Cardiac muscle cell (in vitro differentiated cells and primary cell): Measurements from ENCODE around the gene CSF1R. TPM values are rescaled to one million over a fixed set of nuclear protein-coding genes. Genes with fewer than 3 reads are reported as not detected.
A peak's percentile ranks its signal among the peaks of the same experiment; 100 is the strongest.

Experiments used
- DNase-seq, 2 donors: peaks; one replicate each; pipeline versions ENCODE4 v3.0.0 to v3.0.0-alpha.2; 2010 to 2017; ENCODE audit warnings: low read depth in 1 of 2, low spot score in 1 of 2
- H3K27ac ChIP-seq: fragments of 200-600 bp; sonication (generic); 2 replicates; pipeline ENCODE4 v1.5.1; 2016
- H3K27me3 ChIP-seq: fragments of 200-600 bp; sonication (generic); 2 replicates; pipeline ENCODE4 v1.6.0; 2016; ENCODE audit warnings: control low read depth
- H3K36me3 ChIP-seq: fragments of 200-600 bp; sonication (generic); 2 replicates; pipeline ENCODE4 v1.5.1; 2016; ENCODE audit warnings: control low read depth
- H3K4me1 ChIP-seq: fragments of 200-600 bp; sonication (generic); 2 replicates; pipeline ENCODE4 v1.8.1; 2017; ENCODE audit warnings: low read depth, mild to moderate bottlenecking, mixed run types
- H3K4me3 ChIP-seq: fragments of 200-600 bp; sonication (generic); 2 replicates; pipeline ENCODE4 v1.5.1; 2016; ENCODE audit warnings: mild to moderate bottlenecking
- H3K9me3 ChIP-seq: fragments of 200-600 bp; sonication (generic); 2 replicates; pipeline ENCODE4 v1.5.1; 2017; ENCODE audit warnings: low read depth, mild to moderate bottlenecking, control low read depth
- polyA plus RNA-seq: library from polyadenylated mRNA; unstranded; fragments of >200 nt; fragmentation: Nextera tagmentation; extraction: Ambion mirVana; gene quantifications from 2 replicates; pipeline ENCODE4 v1.2.1, GENCODE V29; 2016
- total RNA-seq: library from RNA; depleted of rRNA; stranded (reverse); fragments of >200 nt; gene quantifications from 2 replicates; pipeline ENCODE4 v1.2.3, GENCODE V29; 2016
- TF ChIP-seq, protein P1 (sequence below): IDR thresholded peaks from 2 replicates; pipeline ENCODE4 v1.5.1; 2012; ENCODE audit warnings: low read depth, mild to moderate bottlenecking, low read length

CSF1R gene
- total and polyA plus RNA-seq, 2 experiments from 2014 or later: 0.48 TPM; not detected in 1

DNA sequence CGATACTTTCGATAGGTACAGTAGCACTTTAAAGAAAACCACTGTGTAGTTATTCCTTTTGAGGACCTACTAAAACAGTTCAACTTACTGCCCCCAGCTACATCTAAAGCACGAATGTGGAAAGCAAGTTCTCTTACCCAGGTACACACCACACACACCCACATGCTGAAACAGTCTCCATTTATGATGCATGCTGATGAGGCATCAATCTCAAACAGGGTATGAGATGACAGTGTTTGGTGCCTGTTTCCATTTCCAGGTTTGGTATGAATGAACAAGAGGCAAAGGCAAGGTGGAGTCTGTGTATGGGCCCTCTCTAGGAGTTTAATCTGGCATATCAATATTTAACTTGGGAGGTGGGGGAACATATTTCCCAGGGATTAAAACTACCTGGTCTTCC lies 71.9 kb downstream of the CSF1R start:
- no peaks in the 10 kb centered on the region for H3K9me3 ChIP-seq
- no peak overlapping the region for H3K27ac ChIP-seq
- TF ChIP-seq, protein P1, sequence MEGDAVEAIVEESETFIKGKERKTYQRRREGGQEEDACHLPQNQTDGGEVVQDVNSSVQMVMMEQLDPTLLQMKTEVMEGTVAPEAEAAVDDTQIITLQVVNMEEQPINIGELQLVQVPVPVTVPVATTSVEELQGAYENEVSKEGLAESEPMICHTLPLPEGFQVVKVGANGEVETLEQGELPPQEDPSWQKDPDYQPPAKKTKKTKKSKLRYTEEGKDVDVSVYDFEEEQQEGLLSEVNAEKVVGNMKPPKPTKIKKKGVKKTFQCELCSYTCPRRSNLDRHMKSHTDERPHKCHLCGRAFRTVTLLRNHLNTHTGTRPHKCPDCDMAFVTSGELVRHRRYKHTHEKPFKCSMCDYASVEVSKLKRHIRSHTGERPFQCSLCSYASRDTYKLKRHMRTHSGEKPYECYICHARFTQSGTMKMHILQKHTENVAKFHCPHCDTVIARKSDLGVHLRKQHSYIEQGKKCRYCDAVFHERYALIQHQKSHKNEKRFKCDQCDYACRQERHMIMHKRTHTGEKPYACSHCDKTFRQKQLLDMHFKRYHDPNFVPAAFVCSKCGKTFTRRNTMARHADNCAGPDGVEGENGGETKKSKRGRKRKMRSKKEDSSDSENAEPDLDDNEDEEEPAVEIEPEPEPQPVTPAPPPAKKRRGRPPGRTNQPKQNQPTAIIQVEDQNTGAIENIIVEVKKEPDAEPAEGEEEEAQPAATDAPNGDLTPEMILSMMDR: no peak
- H3K4me1 ChIP-seq: no peaks in the 10 kb centered on the region
- peaks cover 65% of the 10 kb centered on the region for H3K36me3 ChIP-seq
- H3K27me3 ChIP-seq: no peaks in the 10 kb centered on the region
- no peak overlapping the region for H3K4me3 ChIP-seq
- no peak for DNase-seq

DNA sequence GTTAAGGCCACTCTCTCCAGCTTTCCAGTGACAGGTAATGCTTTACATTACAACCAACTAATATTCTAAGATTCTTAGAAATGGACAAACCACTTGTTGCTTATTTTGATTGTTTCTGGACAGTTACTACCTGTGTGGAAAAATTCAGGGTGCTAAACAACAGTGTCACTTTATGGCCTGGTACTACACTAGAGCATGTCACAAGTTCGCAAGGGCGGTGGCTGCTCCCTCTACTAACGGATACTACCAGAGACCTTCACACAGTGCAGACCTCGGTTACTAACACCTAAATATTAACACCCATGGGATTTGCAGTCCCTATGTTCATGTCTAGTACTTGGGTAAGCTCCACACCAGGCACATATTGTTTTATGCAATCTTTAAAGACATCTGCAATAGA lies 72.4 kb downstream of the CSF1R start:
- H3K4me3 ChIP-seq: no peak overlapping the region
- peaks cover 66% of the 10 kb centered on the region for H3K36me3 ChIP-seq
- TF ChIP-seq, protein P1: no peak
- DNase-seq: no peak
- no peaks in the 10 kb centered on the region for H3K27me3 ChIP-seq
- no peaks in the 10 kb centered on the region for H3K9me3 ChIP-seq
- H3K27ac ChIP-seq: no peak overlapping the region
- H3K4me1 ChIP-seq: no peaks in the 10 kb centered on the region

DNA sequence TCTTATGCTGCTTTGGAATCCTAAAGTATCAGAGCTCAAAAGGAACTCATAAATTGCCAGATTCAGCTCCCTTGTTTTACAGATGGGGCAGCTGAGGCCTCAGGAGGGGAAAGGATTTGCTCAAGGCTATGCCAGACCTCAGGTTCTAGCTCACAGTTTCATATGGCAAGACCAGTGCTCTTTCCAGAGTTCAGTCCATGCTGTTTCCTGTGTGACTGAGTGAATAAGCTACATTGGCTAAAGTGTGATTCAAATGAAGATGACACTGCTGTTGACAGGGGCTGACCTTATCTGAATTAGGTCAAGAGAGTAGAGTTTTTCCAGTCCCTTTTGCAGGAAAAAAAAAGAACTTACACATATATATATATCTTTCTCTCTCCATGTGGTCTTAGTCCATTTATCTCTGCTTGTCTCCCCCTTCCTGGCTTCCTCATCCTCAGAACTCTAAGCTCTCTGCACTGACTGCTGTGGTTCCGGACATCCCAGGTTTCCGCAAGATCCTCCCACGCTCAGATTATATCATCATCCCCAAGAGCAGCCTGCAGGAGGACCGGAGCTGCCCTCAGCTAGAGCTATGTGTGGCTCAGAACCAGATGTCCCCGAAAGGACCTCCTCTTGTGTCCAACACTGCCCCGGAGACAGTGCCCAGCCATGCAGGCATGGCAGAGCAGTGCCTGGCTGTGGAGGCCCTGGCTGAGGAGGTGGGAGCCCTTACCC lies 76.5 kb downstream of the CSF1R start:
- peaks cover 57% of the 10 kb centered on the region for H3K36me3 ChIP-seq
- H3K27ac ChIP-seq: no peak overlapping the region
- no peaks in the 10 kb centered on the region for H3K9me3 ChIP-seq
- DNase-seq: peak in 1 of 2 donors; percentile 58
- H3K27me3 ChIP-seq: no peaks in the 10 kb centered on the region
- TF ChIP-seq, protein P1: no peak
- no peaks in the 10 kb centered on the region for H3K4me1 ChIP-seq
- no peak overlapping the region for H3K4me3 ChIP-seq

DNA sequence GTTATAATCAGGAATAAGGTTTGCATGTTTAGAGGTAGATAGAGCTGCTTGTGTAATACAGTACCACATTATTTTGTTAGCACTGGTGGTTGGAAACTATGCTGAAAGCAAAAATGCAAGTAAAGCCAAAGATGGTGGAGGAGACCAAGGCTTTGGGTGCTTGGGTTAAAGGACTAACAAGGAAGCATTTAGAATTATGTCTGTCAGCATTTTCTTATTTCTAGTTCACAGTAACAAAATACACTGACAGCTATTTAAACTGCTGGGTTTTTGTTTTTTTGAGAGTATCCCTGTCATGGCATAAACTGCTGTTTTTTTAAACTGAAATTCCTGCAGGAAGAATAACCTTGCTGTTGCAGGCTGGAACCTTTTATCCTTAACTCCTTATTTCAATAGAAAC lies 79.3 kb downstream of the CSF1R start:
- Histone ChIP-seq H3K27ac (no peak overlapping the region), H3K9me3 (no peaks in the 10 kb centered on the region), H3K27me3 (no peaks in the 10 kb centered on the region), H3K36me3 (peaks cover 31% of the 10 kb centered on the region), H3K4me3 (no peak overlapping the region), H3K4me1 (peaks cover 2% of the 10 kb centered on the region)
- no peak for DNase-seq
- TF ChIP-seq, protein P1: no peak

DNA sequence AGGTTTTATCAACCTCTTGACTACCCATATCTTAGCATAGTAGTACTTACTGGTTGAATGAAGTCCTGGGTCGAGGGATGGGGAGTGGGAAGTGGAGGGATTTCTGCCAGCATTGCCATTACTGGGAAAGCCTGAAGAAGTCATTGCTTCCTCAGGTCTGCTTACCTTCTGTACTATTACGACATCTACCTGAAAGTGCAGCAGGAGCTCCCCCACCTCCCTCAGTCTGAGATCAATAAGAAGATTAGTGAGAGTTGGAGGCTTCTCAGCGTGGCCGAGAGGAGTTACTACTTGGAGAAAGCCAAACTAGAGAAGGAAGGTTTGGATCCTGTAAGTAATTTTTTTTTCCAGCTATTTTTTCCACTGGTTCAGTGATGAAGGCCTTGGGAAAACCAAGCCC lies 80.0 kb downstream of the CSF1R start:
- no peaks in the 10 kb centered on the region for H3K27me3 ChIP-seq
- H3K4me1 ChIP-seq: peaks cover 4% of the 10 kb centered on the region
- H3K36me3 ChIP-seq: peaks cover 30% of the 10 kb centered on the region
- H3K27ac ChIP-seq: no peak overlapping the region
- DNase-seq: no peak
- no peaks in the 10 kb centered on the region for H3K9me3 ChIP-seq
- no peak overlapping the region for H3K4me3 ChIP-seq
- TF ChIP-seq, protein P1: no peak

Other genes with a start within 250 kb of the CSF1R start
- gene PDE6A, start 141.8 kb downstream of the CSF1R start, total RNA-seq: 0.21 TPM in 1 of 2 replicates, not detected in the other
- gene PDE6A, start 141.8 kb downstream of the CSF1R start, polyA plus RNA-seq: not detected in 2 replicates
- 6.8 and 7.0 TPM in 2 replicates for gene SLC26A2, start 125.8 kb downstream of the CSF1R start, total RNA-seq
- gene SLC26A2, start 125.8 kb downstream of the CSF1R start, polyA plus RNA-seq: 3.8 and 4.4 TPM in 2 replicates
- 3.5 and 7.6 TPM in 2 replicates for gene TIGD6, start 85.9 kb downstream of the CSF1R start, total RNA-seq
- gene TIGD6, start 85.9 kb downstream of the CSF1R start, polyA plus RNA-seq: 10.3 and 11.4 TPM in 2 replicates
- 27.8 and 51.0 TPM in 2 replicates for gene HMGXB3, start 85.8 kb downstream of the CSF1R start, total RNA-seq
- gene HMGXB3, start 85.8 kb downstream of the CSF1R start, polyA plus RNA-seq: 16.7 and 23.9 TPM in 2 replicates
- gene PDGFRB, start 69.3 kb upstream of the CSF1R start, total RNA-seq: 4.2 and 5.4 TPM in 2 replicates
- gene PDGFRB, start 69.3 kb upstream of the CSF1R start, polyA plus RNA-seq: 5.3 and 6.1 TPM in 2 replicates
- gene CDX1, start 80.2 kb upstream of the CSF1R start, total RNA-seq: not detected in 2 replicates
- 0.62 TPM in 1 of 2 replicates, not detected in the other for gene CDX1, start 80.2 kb upstream of the CSF1R start, polyA plus RNA-seq
- not detected in 2 replicates for gene SLC6A7, start 103.5 kb upstream of the CSF1R start, total RNA-seq
- not detected in 2 replicates for gene SLC6A7, start 103.5 kb upstream of the CSF1R start, polyA plus RNA-seq
- gene CAMK2A, start 203.2 kb upstream of the CSF1R start, total RNA-seq: 34.6 and 47.7 TPM in 2 replicates
- 11.8 and 19.0 TPM in 2 replicates for gene CAMK2A, start 203.2 kb upstream of the CSF1R start, polyA plus RNA-seq
- gene ARSI, start 216.4 kb upstream of the CSF1R start, total RNA-seq: 3.3 and 6.4 TPM in 2 replicates
- 2.0 and 2.1 TPM in 2 replicates for gene ARSI, start 216.4 kb upstream of the CSF1R start, polyA plus RNA-seq